Measurements from ENCODE around the gene TBPL1. TPM values are rescaled to one million over a fixed set of nuclear protein-coding genes. Genes with fewer than 3 reads are reported as not detected.
A peak's percentile ranks its signal among the peaks of the same experiment; 100 is the strongest.

The TBPL1 gene
- total and polyA plus RNA-seq, 2 of the 13 experiments (the other 11 are each of a cell fraction or from before 2014, with no cell fraction given) = 25.3 to 39.3 TPM

GRCh38 chr6:133951881-133952814, 876 bp upstream of the TBPL1 start (continued):
- TF ChIP-seq, protein P1, sequence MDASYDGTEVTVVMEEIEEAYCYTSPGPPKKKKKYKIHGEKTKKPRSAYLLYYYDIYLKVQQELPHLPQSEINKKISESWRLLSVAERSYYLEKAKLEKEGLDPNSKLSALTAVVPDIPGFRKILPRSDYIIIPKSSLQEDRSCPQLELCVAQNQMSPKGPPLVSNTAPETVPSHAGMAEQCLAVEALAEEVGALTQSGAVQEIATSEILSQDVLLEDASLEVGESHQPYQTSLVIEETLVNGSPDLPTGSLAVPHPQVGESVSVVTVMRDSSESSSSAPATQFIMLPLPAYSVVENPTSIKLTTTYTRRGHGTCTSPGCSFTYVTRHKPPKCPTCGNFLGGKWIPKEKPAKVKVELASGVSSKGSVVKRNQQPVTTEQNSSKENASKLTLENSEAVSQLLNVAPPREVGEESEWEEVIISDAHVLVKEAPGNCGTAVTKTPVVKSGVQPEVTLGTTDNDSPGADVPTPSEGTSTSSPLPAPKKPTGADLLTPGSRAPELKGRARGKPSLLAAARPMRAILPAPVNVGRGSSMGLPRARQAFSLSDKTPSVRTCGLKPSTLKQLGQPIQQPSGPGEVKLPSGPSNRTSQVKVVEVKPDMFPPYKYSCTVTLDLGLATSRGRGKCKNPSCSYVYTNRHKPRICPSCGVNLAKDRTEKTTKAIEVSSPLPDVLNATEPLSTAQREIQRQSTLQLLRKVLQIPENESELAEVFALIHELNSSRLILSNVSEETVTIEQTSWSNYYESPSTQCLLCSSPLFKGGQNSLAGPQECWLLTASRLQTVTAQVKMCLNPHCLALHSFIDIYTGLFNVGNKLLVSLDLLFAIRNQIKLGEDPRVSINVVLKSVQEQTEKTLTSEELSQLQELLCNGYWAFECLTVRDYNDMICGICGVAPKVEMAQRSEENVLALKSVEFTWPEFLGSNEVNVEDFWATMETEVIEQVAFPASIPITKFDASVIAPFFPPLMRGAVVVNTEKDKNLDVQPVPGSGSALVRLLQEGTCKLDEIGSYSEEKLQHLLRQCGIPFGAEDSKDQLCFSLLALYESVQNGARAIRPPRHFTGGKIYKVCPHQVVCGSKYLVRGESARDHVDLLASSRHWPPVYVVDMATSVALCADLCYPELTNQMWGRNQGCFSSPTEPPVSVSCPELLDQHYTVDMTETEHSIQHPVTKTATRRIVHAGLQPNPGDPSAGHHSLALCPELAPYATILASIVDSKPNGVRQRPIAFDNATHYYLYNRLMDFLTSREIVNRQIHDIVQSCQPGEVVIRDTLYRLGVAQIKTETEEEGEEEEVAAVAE (CRISPR knock-in tag; IDR thresholded peaks at IDR 0.05; ENCODE audit: borderline replicate concordance) = no peak
- TF ChIP-seq ARNTL (CRISPR knock-in tag; IDR thresholded peaks at IDR 0.05) (peak; percentile 73; the same call in 1 of the 2 replicates), ZBTB38 (CRISPR knock-in tag; IDR thresholded peaks at IDR 0.05) (no peak), ZNF616 (CRISPR knock-in tag; IDR thresholded peaks at IDR 0.05; ENCODE audit: low read depth) (no peak), CEBPZ (IDR thresholded peaks at IDR 0.05; ENCODE audit: low read length) (no peak), KLF11 (CRISPR knock-in tag; IDR thresholded peaks at IDR 0.05) (no peak), ZFP82 (CRISPR knock-in tag; IDR thresholded peaks at IDR 0.05; ENCODE audit: borderline replicate concordance) (peak; percentile 15; the same call in 1 of the 2 replicates), ZFYVE20 (CRISPR knock-in tag; IDR thresholded peaks at IDR 0.05; ENCODE audit: borderline replicate concordance, low read depth) (0 out of 2 replicates have a peak, but pooled peaks have one; percentile 73), ZFX (CRISPR knock-in tag; IDR thresholded peaks at IDR 0.05; ENCODE audit: low read depth) (peak; percentile 76), RFX3 (CRISPR knock-in tag; IDR thresholded peaks at IDR 0.05) (no peak), PHB2 (IDR thresholded peaks at IDR 0.05; ENCODE audit: partially characterized antibody) (no peak), NFKBIZ (CRISPR knock-in tag; IDR thresholded peaks at IDR 0.05) (no peak)
- TF ChIP-seq, protein P2, sequence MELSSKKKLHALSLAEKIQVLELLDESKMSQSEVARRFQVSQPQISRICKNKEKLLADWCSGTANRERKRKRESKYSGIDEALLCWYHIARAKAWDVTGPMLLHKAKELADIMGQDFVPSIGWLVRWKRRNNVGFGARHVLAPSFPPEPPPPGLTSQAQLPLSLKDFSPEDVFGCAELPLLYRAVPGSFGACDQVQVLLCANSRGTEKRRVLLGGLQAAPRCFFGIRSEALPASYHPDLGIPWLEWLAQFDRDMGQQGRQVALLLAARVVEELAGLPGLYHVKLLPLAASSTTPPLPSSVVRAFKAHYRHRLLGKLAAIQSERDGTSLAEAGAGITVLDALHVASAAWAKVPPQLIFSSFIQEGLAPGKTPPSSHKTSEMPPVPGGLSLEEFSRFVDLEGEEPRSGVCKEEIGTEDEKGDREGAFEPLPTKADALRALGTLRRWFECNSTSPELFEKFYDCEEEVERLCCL (CRISPR knock-in tag; IDR thresholded peaks at IDR 0.05; ENCODE audit: borderline replicate concordance) = no peak
- TF ChIP-seq, protein P3, sequence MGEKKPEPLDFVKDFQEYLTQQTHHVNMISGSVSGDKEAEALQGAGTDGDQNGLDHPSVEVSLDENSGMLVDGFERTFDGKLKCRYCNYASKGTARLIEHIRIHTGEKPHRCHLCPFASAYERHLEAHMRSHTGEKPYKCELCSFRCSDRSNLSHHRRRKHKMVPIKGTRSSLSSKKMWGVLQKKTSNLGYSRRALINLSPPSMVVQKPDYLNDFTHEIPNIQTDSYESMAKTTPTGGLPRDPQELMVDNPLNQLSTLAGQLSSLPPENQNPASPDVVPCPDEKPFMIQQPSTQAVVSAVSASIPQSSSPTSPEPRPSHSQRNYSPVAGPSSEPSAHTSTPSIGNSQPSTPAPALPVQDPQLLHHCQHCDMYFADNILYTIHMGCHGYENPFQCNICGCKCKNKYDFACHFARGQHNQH (CRISPR knock-in tag; IDR thresholded peaks at IDR 0.05) = no peak; the same call in 1 of the 2 replicates
